ENCODE measurements around the gene TRAF4. TPM values are rescaled to one million over a fixed set of nuclear protein-coding genes. Genes with fewer than 3 reads are reported as not detected.
A peak's percentile ranks its signal among the peaks of the same experiment; 100 is the strongest.

TRAF4 gene
- total and polyA plus RNA-seq, 2 experiments from 2014 or later, result 66.2 to 99.5 TPM

DNA sequence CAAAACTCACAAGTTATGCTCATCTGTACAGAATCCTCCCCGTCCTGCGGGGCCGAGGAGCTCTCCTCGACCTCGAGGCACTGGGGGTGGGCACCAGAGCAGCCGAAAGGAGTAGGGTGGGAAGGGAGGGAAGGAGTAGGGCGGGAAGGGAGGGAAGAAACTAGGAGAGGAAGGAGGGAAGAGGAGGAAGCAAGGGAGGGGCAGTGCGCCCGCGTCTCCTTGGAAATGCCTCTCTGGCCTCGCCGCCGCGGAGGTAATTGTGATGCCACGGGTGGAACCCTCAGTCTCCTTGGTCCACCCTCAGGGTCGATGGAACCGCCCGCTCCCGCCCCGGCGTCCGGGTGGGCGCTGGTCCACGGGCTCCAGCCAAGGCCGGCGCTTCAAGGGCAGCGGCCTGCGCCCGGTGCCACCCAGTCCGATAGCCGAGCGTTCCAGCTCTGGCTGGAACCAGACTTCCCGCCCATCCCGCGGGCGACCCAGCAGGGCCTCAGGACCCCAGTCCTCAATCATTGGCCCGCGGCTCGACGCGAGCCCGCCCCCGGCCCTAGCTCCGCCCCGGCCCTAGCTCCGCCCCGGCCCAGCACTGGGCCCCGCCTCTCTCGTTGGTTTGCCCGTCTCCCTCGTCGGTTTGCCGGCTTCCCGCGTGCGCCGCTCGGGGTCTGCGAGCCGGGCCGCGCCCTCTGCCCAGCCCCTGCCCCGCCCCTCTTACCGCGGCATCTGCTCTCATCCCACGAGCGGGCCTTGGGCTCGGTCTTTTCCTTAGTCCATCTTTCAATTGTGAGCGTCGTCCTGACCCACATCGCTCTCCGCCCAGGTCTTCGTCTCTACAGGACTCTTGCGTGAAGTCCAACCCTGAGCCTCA is 32.7 kb upstream of the TRAF4 start:
- WGBS (ENCODE audit: low lambda C conversion rate, missing lambda C conversion rate), result 2% methylated on average over 30 of the region's 74 CpGs
- Histone ChIP-seq H3K27me3 (no peaks in the 10 kb centered on the region), H3K79me2 (peaks cover 19% of the 10 kb centered on the region), H3K9me2 (replicated peaks; ENCODE audit: insufficient read depth) (no peaks in the 10 kb centered on the region), H2AFZ (peak overlapping the region; percentile 30), H3K4me3 (peak overlapping the region; percentile 34), H3K4me2 (peak overlapping the region; percentile 85), H4K20me1 (ENCODE audit: insufficient read depth, poor library complexity, severe bottlenecking) (no peaks in the 10 kb centered on the region), H3K9me3 (ENCODE audit: low read depth) (no peaks in the 10 kb centered on the region), H3K36me3 (replicated peaks; ENCODE audit: insufficient read depth, low read depth) (no peaks in the 10 kb centered on the region), H3K27ac (peak overlapping the region; percentile 97), H3K4me1 (ENCODE audit: insufficient read depth) (peaks cover 24% of the 10 kb centered on the region)
- peak; percentile 97 for DNase-seq (ENCODE audit: low spot score)
- TF ChIP-seq EZH2phosphoT487 (IDR thresholded peaks at IDR 0.05; ENCODE audit: low read depth, severe bottlenecking, unreplicated experiment) (no peak), EZH2 (IDR thresholded peaks at IDR 0.05; ENCODE audit: borderline replicate concordance) (no peak)
- TF ChIP-seq, protein P1, sequence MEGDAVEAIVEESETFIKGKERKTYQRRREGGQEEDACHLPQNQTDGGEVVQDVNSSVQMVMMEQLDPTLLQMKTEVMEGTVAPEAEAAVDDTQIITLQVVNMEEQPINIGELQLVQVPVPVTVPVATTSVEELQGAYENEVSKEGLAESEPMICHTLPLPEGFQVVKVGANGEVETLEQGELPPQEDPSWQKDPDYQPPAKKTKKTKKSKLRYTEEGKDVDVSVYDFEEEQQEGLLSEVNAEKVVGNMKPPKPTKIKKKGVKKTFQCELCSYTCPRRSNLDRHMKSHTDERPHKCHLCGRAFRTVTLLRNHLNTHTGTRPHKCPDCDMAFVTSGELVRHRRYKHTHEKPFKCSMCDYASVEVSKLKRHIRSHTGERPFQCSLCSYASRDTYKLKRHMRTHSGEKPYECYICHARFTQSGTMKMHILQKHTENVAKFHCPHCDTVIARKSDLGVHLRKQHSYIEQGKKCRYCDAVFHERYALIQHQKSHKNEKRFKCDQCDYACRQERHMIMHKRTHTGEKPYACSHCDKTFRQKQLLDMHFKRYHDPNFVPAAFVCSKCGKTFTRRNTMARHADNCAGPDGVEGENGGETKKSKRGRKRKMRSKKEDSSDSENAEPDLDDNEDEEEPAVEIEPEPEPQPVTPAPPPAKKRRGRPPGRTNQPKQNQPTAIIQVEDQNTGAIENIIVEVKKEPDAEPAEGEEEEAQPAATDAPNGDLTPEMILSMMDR (IDR thresholded peaks at IDR 0.05; ENCODE audit: poor library complexity), result no peak

DNA sequence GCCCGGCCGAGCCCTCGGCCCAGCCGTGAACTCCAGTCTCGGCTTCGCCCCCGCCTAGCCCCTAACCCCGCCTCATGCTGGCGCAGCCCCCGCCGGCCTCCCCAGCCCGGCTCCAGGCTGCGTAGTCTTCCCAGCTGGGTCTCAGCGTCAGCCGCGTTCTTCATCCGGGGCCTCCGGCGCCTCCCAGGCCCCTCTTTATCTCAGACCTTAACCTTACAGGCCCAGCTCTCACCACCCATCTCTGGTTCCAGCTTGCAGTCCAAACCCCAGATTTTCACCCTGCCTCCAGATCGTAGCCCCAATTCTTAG is 32.1 kb upstream of the TRAF4 start, which contains the start of gene PROCA1:
PROCA1 (minus strand) TSS at position 166 of the 309 bp plus-strand sequence. CDS start 228 bp downstream, outside the sequence.
- peak; percentile 75 for DNase-seq (ENCODE audit: low spot score)
- peak within 1 kb of the TSS; percentile 30 for H2AFZ ChIP-seq
- H3K27me3 ChIP-seq, result no peaks in the 10 kb centered on the region
- peak within 1 kb of the TSS; percentile 97 for H3K27ac ChIP-seq
- peak within 1 kb of the TSS; percentile 85 for H3K4me2 ChIP-seq
- WGBS (ENCODE audit: low lambda C conversion rate, missing lambda C conversion rate), result 4% methylated on average over 16 of the region's 20 CpGs
- H3K9me2 ChIP-seq (replicated peaks; ENCODE audit: insufficient read depth), result no peaks in the 10 kb centered on the region
- no peaks in the 10 kb centered on the region for H3K36me3 ChIP-seq (replicated peaks; ENCODE audit: insufficient read depth, low read depth)
- peaks cover 28% of the 10 kb centered on the region for H3K4me1 ChIP-seq (ENCODE audit: insufficient read depth)
- H3K9me3 ChIP-seq (ENCODE audit: low read depth), result no peaks in the 10 kb centered on the region
- peaks cover 4% of the 10 kb centered on the region for H4K20me1 ChIP-seq (ENCODE audit: insufficient read depth, poor library complexity, severe bottlenecking)
- TF ChIP-seq, protein P1 (IDR thresholded peaks at IDR 0.05; ENCODE audit: poor library complexity), result no peak
- TF ChIP-seq EZH2 (IDR thresholded peaks at IDR 0.05; ENCODE audit: borderline replicate concordance) (no peak), EZH2phosphoT487 (IDR thresholded peaks at IDR 0.05; ENCODE audit: low read depth, severe bottlenecking, unreplicated experiment) (no peak)
- H3K79me2 ChIP-seq, result peaks cover 25% of the 10 kb centered on the region
- H3K4me3 ChIP-seq, result peak within 1 kb of the TSS; percentile 34

DNA sequence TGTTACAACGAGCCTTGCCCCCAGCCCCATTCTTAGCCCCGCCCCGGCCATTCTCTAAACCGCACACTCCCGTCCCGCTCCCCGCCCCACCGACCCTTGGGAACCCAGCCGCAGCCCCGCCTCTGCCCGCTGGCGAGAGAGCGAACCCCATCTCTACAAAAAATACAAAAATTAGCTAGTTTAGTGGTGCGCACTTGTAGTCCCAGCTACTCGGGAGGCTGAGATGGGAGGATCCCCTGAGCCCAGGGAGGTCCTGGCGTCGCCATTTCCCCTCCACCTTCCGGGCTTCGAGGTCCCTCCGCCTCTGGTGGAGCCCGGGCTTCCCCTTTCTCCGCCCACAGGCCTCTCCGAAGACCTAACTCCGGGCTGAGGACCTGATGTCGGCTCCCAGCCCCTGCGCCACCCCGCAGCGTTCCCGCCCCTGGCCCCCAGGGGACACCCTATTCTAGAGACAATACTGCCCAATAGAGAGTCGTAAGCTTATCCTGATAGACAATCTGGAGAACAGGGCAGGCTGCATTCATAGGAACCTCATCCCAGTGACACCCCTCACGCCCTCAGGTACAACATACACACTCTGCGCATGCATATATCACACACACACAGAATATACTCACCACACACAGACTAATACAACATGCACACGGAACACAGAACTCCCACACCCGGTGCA is 31.6 kb upstream of the TRAF4 start:
- Histone ChIP-seq H3K9me3 (ENCODE audit: low read depth) (no peaks in the 10 kb centered on the region), H4K20me1 (ENCODE audit: insufficient read depth, poor library complexity, severe bottlenecking) (peaks cover 5% of the 10 kb centered on the region), H3K27me3 (no peaks in the 10 kb centered on the region), H3K4me2 (peak overlapping the region; percentile 85), H3K4me1 (ENCODE audit: insufficient read depth) (peaks cover 30% of the 10 kb centered on the region), H3K79me2 (peaks cover 30% of the 10 kb centered on the region), H3K27ac (peak overlapping the region; percentile 97), H3K36me3 (replicated peaks; ENCODE audit: insufficient read depth, low read depth) (no peaks in the 10 kb centered on the region), H3K9me2 (replicated peaks; ENCODE audit: insufficient read depth) (no peaks in the 10 kb centered on the region), H2AFZ (peak overlapping the region; percentile 17), H3K4me3 (no peak overlapping the region)
- WGBS (ENCODE audit: low lambda C conversion rate, missing lambda C conversion rate), result 29% methylated on average over 25 of the region's 34 CpGs
- peak; percentile 57 for DNase-seq (ENCODE audit: low spot score)
- TF ChIP-seq, protein P1 (IDR thresholded peaks at IDR 0.05; ENCODE audit: poor library complexity), result no peak
- TF ChIP-seq EZH2phosphoT487 (IDR thresholded peaks at IDR 0.05; ENCODE audit: low read depth, severe bottlenecking, unreplicated experiment) (no peak), EZH2 (IDR thresholded peaks at IDR 0.05; ENCODE audit: borderline replicate concordance) (no peak)
